ENCODE results near the gene RAB34.
A peak's percentile ranks its signal among the peaks of the same experiment; 100 is the strongest.

RAB34 gene

GRCh38 chr17:28710861-28711722, 6.6 kb downstream of the RAB34 start:
- DNase-seq: peak; percentile 85 to 87

- DNase-seq: no peak
These were observed 10.3 kb downstream of the RAB34 start for GRCh38 chr17:28707339-28707720.

GRCh38 chr17:28706471-28707338, 11.0 kb downstream of the RAB34 start:
- no peak for DNase-seq

- DNase-seq: no peak
These were observed 11.8 kb downstream of the RAB34 start for GRCh38 chr17:28705728-28706334.

GRCh38 chr17:28705074-28705659, 12.5 kb downstream of the RAB34 start:
- no peak for DNase-seq

GRCh38 chr17:28704219-28704858, 13.3 kb downstream of the RAB34 start:
- no peak for DNase-seq

GRCh38 chr17:28703552-28704218, 14.0 kb downstream of the RAB34 start:
- DNase-seq: no peak

GRCh38 chr17:28702752-28703150, 14.9 kb downstream of the RAB34 start:
- DNase-seq: no peak

- no peak for DNase-seq
These were observed 15.5 kb downstream of the RAB34 start for GRCh38 chr17:28702026-28702751.

- DNase-seq: no peak
These were observed 16.7 kb downstream of the RAB34 start for GRCh38 chr17:28700830-28701492.

- DNase-seq: no peak
These were observed 17.4 kb downstream of the RAB34 start for GRCh38 chr17:28700278-28700677.

GRCh38 chr17:28698253-28698941, 19.3 kb downstream of the RAB34 start:
- no peak for DNase-seq

- no peak for DNase-seq
These were observed 23.8 kb downstream of the RAB34 start for GRCh38 chr17:28693869-28694268.

- no peak for DNase-seq
These were observed 28.7 kb downstream of the RAB34 start for GRCh38 chr17:28689011-28689410.

- no peak for DNase-seq
These were observed 29.2 kb downstream of the RAB34 start for GRCh38 chr17:28688481-28688880.

- DNase-seq: no peak
These were observed 31.4 kb downstream of the RAB34 start for GRCh38 chr17:28686296-28686695.

GRCh38 chr17:28685366-28685765, 32.3 kb downstream of the RAB34 start:
- DNase-seq: no peak

- DNase-seq: no peak
These were observed 32.7 kb downstream of the RAB34 start for GRCh38 chr17:28684963-28685362.

GRCh38 chr17:28682655-28683054, 35.0 kb downstream of the RAB34 start:
- no peak for DNase-seq

GRCh38 chr17:28675980-28676379, 41.7 kb downstream of the RAB34 start:
- DNase-seq: no peak

Measured in activated CD4-positive, alpha-beta T cell treated with anti-CD3 and anti-CD28 coated beads, Interleukin-2, amount 50 U/mL, for 4 hours (primary cell).